ENCODE data around the gene ALDOB. TPM values are rescaled to one million over a fixed set of nuclear protein-coding genes. Genes with fewer than 3 reads are reported as not detected.

The ALDOB gene
- total and polyA plus RNA-seq, 2 of the 8 experiments (the other 6 are each of a cell fraction or from before 2014, with no cell fraction given) = not detected

DNA sequence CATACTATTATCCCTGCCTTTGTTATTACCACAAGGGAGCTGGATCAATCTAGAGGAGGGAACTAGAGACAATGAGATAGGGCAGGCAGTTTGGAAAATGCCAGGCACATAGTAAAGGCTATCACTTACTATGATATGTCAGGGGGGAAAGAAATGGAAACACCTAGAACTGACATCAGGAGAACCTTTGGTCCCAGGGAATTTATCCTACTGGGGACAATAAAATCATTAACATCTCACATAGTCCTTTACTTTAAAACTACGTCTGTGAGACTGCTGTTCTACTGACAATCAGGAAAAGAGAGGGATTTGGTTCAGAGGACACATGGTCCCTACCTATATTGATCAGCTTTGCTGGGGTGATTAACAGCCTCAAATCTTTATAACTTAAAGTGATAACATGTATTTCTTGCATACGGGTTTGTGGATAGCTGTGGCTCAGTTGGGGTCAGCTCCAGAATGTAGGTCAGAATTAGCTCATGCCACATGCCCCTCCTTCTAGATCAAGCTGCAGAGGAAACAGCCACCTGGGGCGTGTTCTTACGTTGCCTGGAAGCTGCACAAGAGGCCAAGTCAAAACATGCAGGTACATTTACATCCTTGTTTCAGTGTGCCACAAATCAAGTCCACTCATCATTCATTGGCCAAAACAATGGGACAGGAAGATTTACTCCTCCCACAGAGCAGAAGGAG lies 43.9 kb upstream of the ALDOB start (continued):
- TF ChIP-seq, protein P1, sequence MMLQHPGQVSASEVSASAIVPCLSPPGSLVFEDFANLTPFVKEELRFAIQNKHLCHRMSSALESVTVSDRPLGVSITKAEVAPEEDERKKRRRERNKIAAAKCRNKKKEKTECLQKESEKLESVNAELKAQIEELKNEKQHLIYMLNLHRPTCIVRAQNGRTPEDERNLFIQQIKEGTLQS (IDR thresholded peaks at IDR 0.05; ENCODE audit: insufficient read depth, low read depth, low read length) = no peak
- no peak for TF ChIP-seq SUZ12 (IDR thresholded peaks at IDR 0.05; ENCODE audit: low read length)
- no peak for TF ChIP-seq PHF8 (conservative IDR thresholded peaks at IDR 0.05; ENCODE audit: low read depth, low read length)
- no peak for TF ChIP-seq RBBP5 (IDR thresholded peaks at IDR 0.05; ENCODE audit: borderline replicate concordance, low read depth, low read length)
